Panc1 (cell line): ENCODE data around the gene CRY2.

Source experiments
- CTCF ChIP-seq: fragments of 450-650 bp; IDR thresholded peaks from 2 replicates; pipeline ENCODE4 v1.5.1; 2017; ENCODE audit warnings: mild to moderate bottlenecking
- POLR2AphosphoS5 ChIP-seq: IDR thresholded peaks from 2 replicates; pipeline ENCODE4 v1.6.1; 2012; ENCODE audit warnings: mild to moderate bottlenecking, low read depth, low read length, moderate library complexity

- TF ChIP-seq CTCF = no peak
- no peak for TF ChIP-seq POLR2AphosphoS5
Measured at GRCh38 chr11:45809456-45810395, 37.5 kb upstream of the CRY2 start.
